Neural progenitor cell (in vitro differentiated cells): ENCODE data around the gene PGBD4. TPM values are rescaled to one million over a fixed set of nuclear protein-coding genes. Genes with fewer than 3 reads are reported as not detected.

Experiments used
- DNase-seq: peaks from one replicate; pipeline ENCODE4 v3.0.0-alpha.2; 2016; ENCODE audit warnings: low spot score
- H2AFZ ChIP-seq: fragments of 200-600 bp; sonication (generic); replicated peaks from 2 replicates; pipeline ENCODE4 v1.6.1; 2016; ENCODE audit warnings: antibody characterized with exemption
- H3F3A ChIP-seq: fragments of 200-600 bp; sonication (generic); 2 replicates; pipeline ENCODE4 v1.6.1; 2016; ENCODE audit warnings: antibody characterized with exemption, low read depth
- H3K27ac ChIP-seq: fragments of 200-600 bp; sonication (generic); 2 replicates; pipeline ENCODE4 v1.5.1; 2016; ENCODE audit warnings: mild to moderate bottlenecking
- H3K27me3 ChIP-seq: fragments of 200-600 bp; sonication (generic); 2 replicates; pipeline ENCODE4 v1.6.1; 2016; ENCODE audit warnings: mild to moderate bottlenecking, moderate library complexity
- H3K36me3 ChIP-seq: fragments of 200-600 bp; sonication (generic); 2 replicates; pipeline ENCODE4 v1.5.1; 2016
- H3K4me1 ChIP-seq: fragments of 200-600 bp; sonication (generic); 2 replicates; pipeline ENCODE4 v1.6.1; 2016; ENCODE audit warnings: mixed run types
- H3K4me2 ChIP-seq: fragments of 200-600 bp; sonication (generic); 2 replicates; pipeline ENCODE4 v1.6.1; 2016
- H3K4me3 ChIP-seq: fragments of 200-600 bp; sonication (generic); 2 replicates; pipeline ENCODE4 v1.5.1; 2016
- H3K79me2 ChIP-seq: fragments of 200-600 bp; sonication (generic); 2 replicates; pipeline ENCODE4 v1.6.1; 2016; ENCODE audit warnings: low read depth
- H3K9ac ChIP-seq: fragments of 200-600 bp; sonication (generic); 2 replicates; pipeline ENCODE4 v1.6.1; 2016
- H3K9me3 ChIP-seq: fragments of 200-600 bp; sonication (generic); 2 replicates; pipeline ENCODE4 v1.5.1; 2016; ENCODE audit warnings: low read depth
- H4K20me1 ChIP-seq: fragments of 200-600 bp; sonication (generic); 2 replicates; pipeline ENCODE4 v1.6.1; 2016; ENCODE audit warnings: low read depth
- H3K27ac Mint-ChIP-seq: 3 replicates; pipeline ENCODE4 v1.8.0; 2021; ENCODE audit warnings: mixed read lengths
- H3K27me3 Mint-ChIP-seq: 2 replicates; pipeline ENCODE4 v1.8.0; 2022; ENCODE audit warnings: low read depth, mild to moderate bottlenecking, inconsistent platforms, moderate library complexity, mixed read lengths; ENCODE audit not compliant: insufficient read depth
- H3K36me3 Mint-ChIP-seq: 3 replicates; pipeline ENCODE4 v1.8.0; 2021; ENCODE audit warnings: mixed read lengths
- H3K4me1 Mint-ChIP-seq: 3 replicates; pipeline ENCODE4 v1.8.0; 2021; ENCODE audit warnings: mixed read lengths
- H3K4me3 Mint-ChIP-seq: 3 replicates; pipeline ENCODE4 v1.8.0; 2021; ENCODE audit warnings: mild to moderate bottlenecking, moderate library complexity, mixed read lengths
- H3K9me3 Mint-ChIP-seq: 3 replicates; pipeline ENCODE4 v1.8.0; 2020; ENCODE audit warnings: mixed read lengths
- EZH2 ChIP-seq: fragments of 200-600 bp; sonication (generic); IDR thresholded peaks from 2 replicates; pipeline ENCODE4 v1.6.1; 2017; ENCODE audit warnings: antibody characterized with exemption, mild to moderate bottlenecking, moderate library complexity
- EZH2phosphoT487 ChIP-seq: fragments of 200-600 bp; sonication (generic); IDR thresholded peaks from 2 replicates; pipeline ENCODE4 v1.6.1; 2017; ENCODE audit warnings: antibody characterized with exemption
- total RNA-seq: library from RNA; depleted of rRNA; stranded (reverse); fragments of >200 nt; gene quantifications from 2 replicates; pipeline ENCODE4 v1.2.3, GENCODE V29; 2015; ENCODE audit warnings: low replicate concordance
- TF ChIP-seq, protein P1 (sequence below): fragments of 200-600 bp; sonication (generic); IDR thresholded peaks from 2 replicates; pipeline ENCODE4 v1.5.1; 2017; ENCODE audit warnings: antibody characterized with exemption, mild to moderate bottlenecking

PGBD4 gene
- total RNA-seq, 1 donor from 2014 or later = 1.7 TPM

GRCh38 chr15:34147371-34148140 lies 45.7 kb downstream of the PGBD4 start:
- Histone ChIP-seq H3K4me1 (no peaks in the 10 kb centered on the region), H3K9ac (no peak overlapping the region), H3K79me2 (no peaks in the 10 kb centered on the region), H3K4me3 (no peak overlapping the region), H3K4me2 (no peak overlapping the region), H3F3A (no peaks in the 10 kb centered on the region), H2AFZ (no peak overlapping the region), H3K36me3 (peaks cover 22% of the 10 kb centered on the region), H3K27ac (no peak overlapping the region), H4K20me1 (no peaks in the 10 kb centered on the region), H3K27me3 (no peaks in the 10 kb centered on the region), H3K9me3 (no peaks in the 10 kb centered on the region)
- Mint-ChIP-seq H3K9me3 (no peaks in the 10 kb centered on the region), H3K27ac (no peak overlapping the region), H3K4me3 (no peak overlapping the region), H3K36me3 (peaks cover 25% of the 10 kb centered on the region), H3K27me3 (no peaks in the 10 kb centered on the region), H3K4me1 (no peaks in the 10 kb centered on the region)
- TF ChIP-seq, protein P1, sequence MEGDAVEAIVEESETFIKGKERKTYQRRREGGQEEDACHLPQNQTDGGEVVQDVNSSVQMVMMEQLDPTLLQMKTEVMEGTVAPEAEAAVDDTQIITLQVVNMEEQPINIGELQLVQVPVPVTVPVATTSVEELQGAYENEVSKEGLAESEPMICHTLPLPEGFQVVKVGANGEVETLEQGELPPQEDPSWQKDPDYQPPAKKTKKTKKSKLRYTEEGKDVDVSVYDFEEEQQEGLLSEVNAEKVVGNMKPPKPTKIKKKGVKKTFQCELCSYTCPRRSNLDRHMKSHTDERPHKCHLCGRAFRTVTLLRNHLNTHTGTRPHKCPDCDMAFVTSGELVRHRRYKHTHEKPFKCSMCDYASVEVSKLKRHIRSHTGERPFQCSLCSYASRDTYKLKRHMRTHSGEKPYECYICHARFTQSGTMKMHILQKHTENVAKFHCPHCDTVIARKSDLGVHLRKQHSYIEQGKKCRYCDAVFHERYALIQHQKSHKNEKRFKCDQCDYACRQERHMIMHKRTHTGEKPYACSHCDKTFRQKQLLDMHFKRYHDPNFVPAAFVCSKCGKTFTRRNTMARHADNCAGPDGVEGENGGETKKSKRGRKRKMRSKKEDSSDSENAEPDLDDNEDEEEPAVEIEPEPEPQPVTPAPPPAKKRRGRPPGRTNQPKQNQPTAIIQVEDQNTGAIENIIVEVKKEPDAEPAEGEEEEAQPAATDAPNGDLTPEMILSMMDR = no peak
- TF ChIP-seq EZH2phosphoT487 (no peak), EZH2 (no peak)
- no peak for DNase-seq

GRCh38 chr15:34154725-34155204 lies 52.9 kb downstream of the PGBD4 start:
- H4K20me1 ChIP-seq = no peaks in the 10 kb centered on the region
- no peak overlapping the region for H3K9ac ChIP-seq
- H3K4me2 ChIP-seq = no peak overlapping the region
- H3K36me3 Mint-ChIP-seq = peaks cover 60% of the 10 kb centered on the region
- H3K4me3 ChIP-seq = no peak overlapping the region
- H3K27me3 Mint-ChIP-seq = peaks cover 5% of the 10 kb centered on the region
- no peak for TF ChIP-seq EZH2
- no peak for TF ChIP-seq EZH2phosphoT487
- TF ChIP-seq, protein P1 = no peak
- DNase-seq = no peak
- no peak overlapping the region for H3K27ac Mint-ChIP-seq
- peaks cover 8% of the 10 kb centered on the region for H3K36me3 ChIP-seq
- H3K4me1 ChIP-seq = no peaks in the 10 kb centered on the region
- H2AFZ ChIP-seq = no peak overlapping the region
- H3F3A ChIP-seq = no peaks in the 10 kb centered on the region
- H3K27me3 ChIP-seq = no peaks in the 10 kb centered on the region
- no peaks in the 10 kb centered on the region for H3K9me3 ChIP-seq
- H3K4me3 Mint-ChIP-seq = no peak overlapping the region
- H3K4me1 Mint-ChIP-seq = no peaks in the 10 kb centered on the region
- H3K79me2 ChIP-seq = no peaks in the 10 kb centered on the region
- peaks cover 11% of the 10 kb centered on the region for H3K9me3 Mint-ChIP-seq
- no peak overlapping the region for H3K27ac ChIP-seq

GRCh38 chr15:34155859-34156258 lies 54.0 kb downstream of the PGBD4 start:
- Mint-ChIP-seq H3K4me3 (no peak overlapping the region), H3K9me3 (peaks cover 14% of the 10 kb centered on the region), H3K4me1 (no peaks in the 10 kb centered on the region), H3K27me3 (peaks cover 5% of the 10 kb centered on the region), H3K27ac (no peak overlapping the region), H3K36me3 (peaks cover 57% of the 10 kb centered on the region)
- H3K9ac ChIP-seq = no peak overlapping the region
- no peaks in the 10 kb centered on the region for H3K9me3 ChIP-seq
- peaks cover 2% of the 10 kb centered on the region for H3F3A ChIP-seq
- peaks cover 7% of the 10 kb centered on the region for H3K36me3 ChIP-seq
- H3K4me1 ChIP-seq = peaks cover 9% of the 10 kb centered on the region
- H3K27ac ChIP-seq = no peak overlapping the region
- TF ChIP-seq, protein P1 = no peak
- TF ChIP-seq EZH2 = no peak
- no peak for TF ChIP-seq EZH2phosphoT487
- H3K79me2 ChIP-seq = no peaks in the 10 kb centered on the region
- no peak overlapping the region for H2AFZ ChIP-seq
- no peak for DNase-seq
- no peaks in the 10 kb centered on the region for H3K27me3 ChIP-seq
- H4K20me1 ChIP-seq = no peaks in the 10 kb centered on the region
- H3K4me3 ChIP-seq = no peak overlapping the region
- no peak overlapping the region for H3K4me2 ChIP-seq

Other genes with a start within 250 kb of the PGBD4 start
- gene CHRM5, start 133.6 kb upstream of the PGBD4 start, total RNA-seq = not detected in 2 replicates
- 16.8 and 21.9 TPM in 2 replicates for gene AVEN, start 62.9 kb upstream of the PGBD4 start, total RNA-seq
- gene EMC7, start 221 bp upstream of the PGBD4 start, total RNA-seq = 18.6 and 25.6 TPM in 2 replicates
- gene KATNBL1, start 108.0 kb downstream of the PGBD4 start, total RNA-seq = 124 and 178 TPM in 2 replicates
- gene EMC4, start 122.9 kb downstream of the PGBD4 start, total RNA-seq = 139 and 173 TPM in 2 replicates
- 16.0 and 17.7 TPM in 2 replicates for gene SLC12A6, start 235.7 kb downstream of the PGBD4 start, total RNA-seq
- 123 and 151 TPM in 2 replicates for gene NOP10, start 241.1 kb downstream of the PGBD4 start, total RNA-seq
- 0.19 TPM in 1 of 2 replicates, not detected in the other for gene NUTM1, start 241.2 kb downstream of the PGBD4 start, total RNA-seq